Astrocyte (in vitro differentiated cells and primary cell): ENCODE data around the gene ENTPD7.

Experiments used
- CTCF ChIP-seq: IDR thresholded peaks from 2 replicates; pipeline ENCODE4 v1.5.1; 2011; ENCODE audit warnings: low read depth, mild to moderate bottlenecking, inconsistent platforms, low read length, moderate library complexity; ENCODE audit not compliant: insufficient read depth
- EZH2 ChIP-seq: IDR thresholded peaks from 2 replicates; pipeline ENCODE4 v1.6.1; 2012; ENCODE audit warnings: mild to moderate bottlenecking, low read length, inconsistent platforms; ENCODE audit not compliant: insufficient read depth

- no peak for TF ChIP-seq CTCF
- TF ChIP-seq EZH2, result no peak
These were observed 11.6 kb upstream of the ENTPD7 start for GRCh38 chr10:99647601-99648151.
